ENCODE results near the gene PECR. TPM values are rescaled to one million over a fixed set of nuclear protein-coding genes. Genes with fewer than 3 reads are reported as not detected.

The PECR gene
- total and polyA plus RNA-seq, 4 donors = 31.8 to 152 (median 65.5) TPM

DNA sequence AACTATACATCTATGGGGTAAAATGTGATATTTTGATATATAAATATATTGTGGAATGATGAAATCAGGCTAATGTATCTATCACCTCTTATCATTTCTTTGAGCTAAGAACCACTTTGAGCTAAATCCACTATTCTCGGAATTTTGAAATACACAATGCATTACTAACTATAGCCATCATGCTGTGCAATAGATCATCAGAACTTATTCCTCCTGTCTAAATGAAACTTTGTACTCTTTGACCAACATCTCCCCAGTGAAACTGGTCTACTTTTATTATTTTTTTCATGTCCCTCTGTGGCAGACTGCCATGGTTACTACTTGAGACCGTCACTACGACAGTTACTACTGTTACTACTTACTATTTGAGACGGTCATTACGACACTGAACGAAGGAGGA lies 11.4 kb downstream of the PECR start:
- 48% methylated on average over 6 of the region's 6 CpGs for WGBS
- no peak for DNase-seq (ENCODE audit: low spot score)
- no peak overlapping the region for H3K9ac ChIP-seq (ENCODE audit: low read depth in 1 of 2, low read length in 2 of 2)
- H3K27me3 ChIP-seq (ENCODE audit: control insufficient read depth in 4 of 4, insufficient read depth in 4 of 4, low read length in 3 of 4) = no peaks in the 10 kb centered on the region
- peak overlapping the region in 1 of 2 donors; percentile 18 for H3K27ac ChIP-seq (ENCODE audit: low read depth in 1 of 2, low read length in 2 of 2)
- H3K4me1 ChIP-seq (ENCODE audit: control insufficient read depth in 4 of 4, insufficient read depth in 4 of 4, low read length in 3 of 4) = peaks cover 16 to 73% (median 61%) of the 10 kb centered on the region in 4 donors
- H3K9me3 ChIP-seq (ENCODE audit: control insufficient read depth in 4 of 4, low read length in 3 of 4) = no peaks in the 10 kb centered on the region
- no peak overlapping the region for H3K4me3 ChIP-seq (ENCODE audit: low read depth in 1 of 3, low read length in 3 of 3)
- TF ChIP-seq SP1 (IDR thresholded peaks at IDR 0.05) (peak; percentile 10), HNF4A (conservative IDR thresholded peaks at IDR 0.05) (peak; percentile 56 to 64), FOXA2 (IDR thresholded peaks at IDR 0.05) (no peak), RAD21 (IDR thresholded peaks at IDR 0.05) (peak; percentile 48 to 49), HNF4G (IDR thresholded peaks at IDR 0.05) (peak; percentile 20), GABPA (IDR thresholded peaks at IDR 0.05 in 1 of 2, conservative IDR thresholded peaks at IDR 0.05 in 1 of 2) (no peak), FOXA1 (IDR thresholded peaks at IDR 0.05) (no peak), TAF1 (conservative IDR thresholded peaks at IDR 0.05) (no peak), RXRA (IDR thresholded peaks at IDR 0.05) (no peak), EGR1 (IDR thresholded peaks at IDR 0.05; ENCODE audit: low read depth in 2 of 2) (no peak), YY1 (IDR thresholded peaks at IDR 0.05) (no peak), NR2F2 (IDR thresholded peaks at IDR 0.05) (no peak), JUND (IDR thresholded peaks at IDR 0.05) (no peak)
- TF ChIP-seq, protein P1, sequence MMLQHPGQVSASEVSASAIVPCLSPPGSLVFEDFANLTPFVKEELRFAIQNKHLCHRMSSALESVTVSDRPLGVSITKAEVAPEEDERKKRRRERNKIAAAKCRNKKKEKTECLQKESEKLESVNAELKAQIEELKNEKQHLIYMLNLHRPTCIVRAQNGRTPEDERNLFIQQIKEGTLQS (IDR thresholded peaks at IDR 0.05) = no peak
- TF ChIP-seq, protein P2, sequence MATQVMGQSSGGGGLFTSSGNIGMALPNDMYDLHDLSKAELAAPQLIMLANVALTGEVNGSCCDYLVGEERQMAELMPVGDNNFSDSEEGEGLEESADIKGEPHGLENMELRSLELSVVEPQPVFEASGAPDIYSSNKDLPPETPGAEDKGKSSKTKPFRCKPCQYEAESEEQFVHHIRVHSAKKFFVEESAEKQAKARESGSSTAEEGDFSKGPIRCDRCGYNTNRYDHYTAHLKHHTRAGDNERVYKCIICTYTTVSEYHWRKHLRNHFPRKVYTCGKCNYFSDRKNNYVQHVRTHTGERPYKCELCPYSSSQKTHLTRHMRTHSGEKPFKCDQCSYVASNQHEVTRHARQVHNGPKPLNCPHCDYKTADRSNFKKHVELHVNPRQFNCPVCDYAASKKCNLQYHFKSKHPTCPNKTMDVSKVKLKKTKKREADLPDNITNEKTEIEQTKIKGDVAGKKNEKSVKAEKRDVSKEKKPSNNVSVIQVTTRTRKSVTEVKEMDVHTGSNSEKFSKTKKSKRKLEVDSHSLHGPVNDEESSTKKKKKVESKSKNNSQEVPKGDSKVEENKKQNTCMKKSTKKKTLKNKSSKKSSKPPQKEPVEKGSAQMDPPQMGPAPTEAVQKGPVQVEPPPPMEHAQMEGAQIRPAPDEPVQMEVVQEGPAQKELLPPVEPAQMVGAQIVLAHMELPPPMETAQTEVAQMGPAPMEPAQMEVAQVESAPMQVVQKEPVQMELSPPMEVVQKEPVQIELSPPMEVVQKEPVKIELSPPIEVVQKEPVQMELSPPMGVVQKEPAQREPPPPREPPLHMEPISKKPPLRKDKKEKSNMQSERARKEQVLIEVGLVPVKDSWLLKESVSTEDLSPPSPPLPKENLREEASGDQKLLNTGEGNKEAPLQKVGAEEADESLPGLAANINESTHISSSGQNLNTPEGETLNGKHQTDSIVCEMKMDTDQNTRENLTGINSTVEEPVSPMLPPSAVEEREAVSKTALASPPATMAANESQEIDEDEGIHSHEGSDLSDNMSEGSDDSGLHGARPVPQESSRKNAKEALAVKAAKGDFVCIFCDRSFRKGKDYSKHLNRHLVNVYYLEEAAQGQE (IDR thresholded peaks at IDR 0.05) = no peak
- TF ChIP-seq, protein P3, sequence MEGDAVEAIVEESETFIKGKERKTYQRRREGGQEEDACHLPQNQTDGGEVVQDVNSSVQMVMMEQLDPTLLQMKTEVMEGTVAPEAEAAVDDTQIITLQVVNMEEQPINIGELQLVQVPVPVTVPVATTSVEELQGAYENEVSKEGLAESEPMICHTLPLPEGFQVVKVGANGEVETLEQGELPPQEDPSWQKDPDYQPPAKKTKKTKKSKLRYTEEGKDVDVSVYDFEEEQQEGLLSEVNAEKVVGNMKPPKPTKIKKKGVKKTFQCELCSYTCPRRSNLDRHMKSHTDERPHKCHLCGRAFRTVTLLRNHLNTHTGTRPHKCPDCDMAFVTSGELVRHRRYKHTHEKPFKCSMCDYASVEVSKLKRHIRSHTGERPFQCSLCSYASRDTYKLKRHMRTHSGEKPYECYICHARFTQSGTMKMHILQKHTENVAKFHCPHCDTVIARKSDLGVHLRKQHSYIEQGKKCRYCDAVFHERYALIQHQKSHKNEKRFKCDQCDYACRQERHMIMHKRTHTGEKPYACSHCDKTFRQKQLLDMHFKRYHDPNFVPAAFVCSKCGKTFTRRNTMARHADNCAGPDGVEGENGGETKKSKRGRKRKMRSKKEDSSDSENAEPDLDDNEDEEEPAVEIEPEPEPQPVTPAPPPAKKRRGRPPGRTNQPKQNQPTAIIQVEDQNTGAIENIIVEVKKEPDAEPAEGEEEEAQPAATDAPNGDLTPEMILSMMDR (IDR thresholded peaks at IDR 0.05; ENCODE audit: low read depth, low read length, missing input control) = peak; percentile 6
- TF ChIP-seq, protein P4, sequence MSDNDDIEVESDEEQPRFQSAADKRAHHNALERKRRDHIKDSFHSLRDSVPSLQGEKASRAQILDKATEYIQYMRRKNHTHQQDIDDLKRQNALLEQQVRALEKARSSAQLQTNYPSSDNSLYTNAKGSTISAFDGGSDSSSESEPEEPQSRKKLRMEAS (IDR thresholded peaks at IDR 0.05) = peak; percentile 18
- TF ChIP-seq, protein P5, sequence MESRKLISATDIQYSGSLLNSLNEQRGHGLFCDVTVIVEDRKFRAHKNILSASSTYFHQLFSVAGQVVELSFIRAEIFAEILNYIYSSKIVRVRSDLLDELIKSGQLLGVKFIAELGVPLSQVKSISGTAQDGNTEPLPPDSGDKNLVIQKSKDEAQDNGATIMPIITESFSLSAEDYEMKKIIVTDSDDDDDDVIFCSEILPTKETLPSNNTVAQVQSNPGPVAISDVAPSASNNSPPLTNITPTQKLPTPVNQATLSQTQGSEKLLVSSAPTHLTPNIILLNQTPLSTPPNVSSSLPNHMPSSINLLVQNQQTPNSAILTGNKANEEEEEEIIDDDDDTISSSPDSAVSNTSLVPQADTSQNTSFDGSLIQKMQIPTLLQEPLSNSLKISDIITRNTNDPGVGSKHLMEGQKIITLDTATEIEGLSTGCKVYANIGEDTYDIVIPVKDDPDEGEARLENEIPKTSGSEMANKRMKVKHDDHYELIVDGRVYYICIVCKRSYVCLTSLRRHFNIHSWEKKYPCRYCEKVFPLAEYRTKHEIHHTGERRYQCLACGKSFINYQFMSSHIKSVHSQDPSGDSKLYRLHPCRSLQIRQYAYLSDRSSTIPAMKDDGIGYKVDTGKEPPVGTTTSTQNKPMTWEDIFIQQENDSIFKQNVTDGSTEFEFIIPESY (IDR thresholded peaks at IDR 0.05) = no peak
- peaks cover 0 to 17% (median 6%) of the 10 kb centered on the region in 4 donors for H3K36me3 ChIP-seq (ENCODE audit: control insufficient read depth in 4 of 4, insufficient read depth in 3 of 4, low read depth in 1 of 4, low read length in 3 of 4)

All from liver (tissue), 9 donors.